ENCODE results near the gene ACD.

Gene ACD

GRCh38 chr16:67661886-67662652 lies 2.0 kb upstream of the ACD start:
- DNase-seq (ENCODE audit: low read depth) = no peak

- DNase-seq (ENCODE audit: low read depth) = no peak
These were observed 1.2 kb upstream of the ACD start for GRCh38 chr16:67661101-67661761.

- peak; percentile 91 for DNase-seq (ENCODE audit: low read depth)
These were observed 536 bp upstream of the ACD start, which contains the start of gene PARD6A for GRCh38 chr16:67660564-67661028. TSS of gene PARD6A (plus strand) at chr16:67660960. CDS start at chr16:67661039, 79 bp downstream.

- no peak for DNase-seq (ENCODE audit: low read depth)
These were observed 998 bp downstream of the ACD start for GRCh38 chr16:67658849-67659674.

DNA sequence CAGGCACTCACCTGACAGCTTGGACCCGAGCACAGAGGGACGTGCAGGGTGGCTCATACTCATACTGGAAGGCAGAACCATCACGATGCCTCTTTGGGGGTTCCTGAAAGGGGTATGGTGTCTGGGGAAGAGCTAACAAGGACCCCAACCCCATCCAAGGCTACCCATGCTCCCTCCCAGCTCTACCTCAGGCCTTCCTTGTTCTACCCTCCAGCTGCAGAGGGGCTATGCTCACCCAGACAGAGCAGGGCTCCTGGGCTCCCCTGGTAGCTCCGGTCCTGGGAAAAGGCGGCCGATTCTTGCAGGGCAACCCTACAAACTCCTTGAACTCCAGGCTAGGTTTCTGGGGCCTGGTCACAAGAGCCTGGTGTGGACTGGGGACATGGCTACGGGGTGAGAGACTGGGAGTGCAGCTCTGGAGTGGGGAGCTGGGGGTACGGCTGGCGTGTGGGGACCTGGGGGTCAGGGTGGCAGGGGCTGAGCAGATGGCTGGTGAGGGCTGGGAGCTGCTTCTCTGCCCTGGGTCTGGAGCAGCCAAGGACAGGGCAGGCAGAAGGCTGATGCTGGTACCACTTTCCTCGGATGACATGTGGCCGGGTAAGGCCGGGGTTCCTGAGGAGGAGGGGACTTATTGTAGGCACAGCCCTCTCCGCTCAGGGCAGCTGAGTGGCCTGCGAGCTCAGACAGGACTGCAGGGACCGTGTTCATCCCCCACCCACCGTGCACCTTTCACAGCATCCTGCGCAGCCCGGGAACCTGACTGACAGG lies 2.1 kb downstream of the ACD start:
- DNase-seq (ENCODE audit: low read depth) = no peak

- no peak for DNase-seq (ENCODE audit: low read depth)
These were observed 2.9 kb downstream of the ACD start for GRCh38 chr16:67657017-67657608.

DNA sequence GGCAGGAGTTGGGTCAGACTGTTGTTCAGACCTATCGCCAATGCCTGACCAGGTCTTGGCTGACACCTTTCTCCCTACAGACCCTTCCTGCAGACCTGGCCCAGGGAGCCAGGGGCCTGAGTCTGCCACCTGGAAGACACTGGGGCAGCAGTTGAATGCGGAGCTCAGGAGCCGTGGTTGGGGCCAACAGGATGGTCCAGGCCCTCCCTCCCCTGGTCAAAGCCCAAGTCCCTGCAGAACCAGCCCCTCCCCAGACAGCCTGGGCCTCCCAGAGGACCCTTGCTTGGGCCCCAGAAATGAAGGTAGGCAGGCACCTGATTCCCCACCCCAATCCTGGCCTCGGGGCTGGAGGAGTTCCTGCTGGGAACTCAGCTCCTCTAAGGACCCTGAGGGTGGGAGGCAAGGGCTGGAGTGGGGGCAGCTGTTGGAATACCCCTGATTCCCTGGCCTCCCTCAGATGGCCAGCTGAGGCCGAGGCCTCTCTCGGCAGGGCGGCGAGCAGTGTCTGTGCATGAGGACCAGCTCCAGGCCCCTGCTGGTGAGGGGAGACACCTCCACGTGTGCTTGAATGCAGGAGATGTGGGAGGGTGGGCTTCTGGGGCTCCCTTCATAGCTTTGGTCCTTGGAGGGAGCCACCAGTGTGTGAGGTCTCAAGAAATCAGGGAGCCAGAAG lies 3.6 kb downstream of the ACD start:
- no peak for DNase-seq (ENCODE audit: low read depth)

- DNase-seq (ENCODE audit: low read depth) = no peak
These were observed 4.7 kb downstream of the ACD start for GRCh38 chr16:67655363-67655762.

GRCh38 chr16:67654403-67654911 lies 5.6 kb downstream of the ACD start:
- DNase-seq (ENCODE audit: low read depth) = no peak

- DNase-seq (ENCODE audit: low read depth) = no peak
These were observed 6.2 kb downstream of the ACD start for GRCh38 chr16:67653789-67654402.

DNA sequence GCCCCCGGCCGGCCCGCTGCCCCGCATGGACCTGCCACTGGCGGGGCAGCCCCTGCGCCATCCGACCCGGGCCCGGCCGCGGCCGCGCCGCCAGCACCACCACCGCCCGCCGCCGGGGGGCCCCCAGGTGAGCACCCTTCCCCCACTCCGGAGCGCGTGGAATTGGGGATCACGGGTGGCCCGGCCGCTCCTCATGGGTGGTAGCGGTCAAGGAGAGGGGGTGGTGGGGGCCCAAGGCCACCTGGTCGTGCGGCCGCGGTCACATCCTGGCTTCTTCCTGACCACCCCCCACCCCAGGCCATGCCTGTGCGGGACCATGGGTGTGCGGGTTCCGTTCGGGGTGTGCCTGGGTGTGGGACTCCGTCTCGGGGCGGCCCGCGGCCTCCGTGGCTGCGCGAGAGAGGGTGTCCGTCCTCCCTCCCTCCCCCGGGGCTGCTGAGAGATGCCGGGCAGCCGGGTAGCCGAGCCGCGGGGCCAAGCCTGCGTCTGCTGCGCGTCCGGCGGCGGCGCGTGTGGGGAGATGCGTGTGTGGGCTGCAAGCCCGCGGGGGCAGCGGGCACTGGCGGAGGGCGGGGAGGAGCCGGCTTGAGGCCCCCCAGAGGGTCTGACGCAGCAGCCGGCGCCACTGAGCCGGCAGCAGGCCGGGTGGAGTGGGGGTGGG lies 6.8 kb downstream of the ACD start:
- no peak for DNase-seq (ENCODE audit: low read depth)

- DNase-seq (ENCODE audit: low read depth) = no peak
These were observed 7.4 kb downstream of the ACD start for GRCh38 chr16:67652578-67653127.

DNA sequence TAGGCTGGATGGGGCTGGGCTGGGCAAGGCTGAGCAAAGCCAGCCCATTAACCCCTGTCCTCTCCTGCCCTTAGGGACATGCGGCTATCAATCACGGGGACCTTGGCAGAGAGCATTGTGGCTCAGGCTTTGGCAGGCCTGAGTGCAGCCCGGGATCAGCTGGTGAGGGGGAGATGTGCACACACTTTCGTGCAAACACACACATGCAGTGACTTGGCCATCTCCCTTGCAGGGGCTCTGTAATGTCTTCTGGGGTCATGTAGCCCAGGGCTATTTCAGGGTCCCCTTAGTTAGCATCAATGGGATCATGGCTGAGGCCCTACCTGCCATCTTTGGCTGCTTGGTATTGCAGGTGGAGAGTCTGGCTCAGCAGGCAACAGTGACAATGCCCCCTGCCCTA lies 8.2 kb downstream of the ACD start:
- no peak for DNase-seq (ENCODE audit: low read depth)

GRCh38 chr16:67651039-67651438 lies 9.0 kb downstream of the ACD start:
- no peak for DNase-seq (ENCODE audit: low read depth)

DNA sequence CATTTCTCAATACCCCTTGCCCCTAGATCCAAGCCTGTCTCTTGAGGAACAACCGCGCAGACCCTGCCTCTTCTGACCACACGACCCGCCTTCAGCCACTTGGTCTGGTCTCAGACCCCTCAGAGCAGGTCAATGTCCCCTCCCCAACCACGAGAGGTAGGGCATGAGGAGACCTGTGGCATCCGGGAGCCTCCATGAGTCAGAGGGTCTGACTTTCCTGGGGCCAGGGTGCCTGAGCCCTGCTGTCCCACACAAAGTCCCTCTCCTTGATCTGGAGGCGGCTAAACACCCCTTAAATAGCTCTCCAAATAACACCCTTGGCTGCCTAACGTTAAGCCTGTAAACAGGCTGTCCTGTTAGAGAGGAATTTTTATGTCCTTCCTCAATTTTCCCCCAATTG lies 10.0 kb downstream of the ACD start:
- no peak for DNase-seq (ENCODE audit: low read depth)

DNA sequence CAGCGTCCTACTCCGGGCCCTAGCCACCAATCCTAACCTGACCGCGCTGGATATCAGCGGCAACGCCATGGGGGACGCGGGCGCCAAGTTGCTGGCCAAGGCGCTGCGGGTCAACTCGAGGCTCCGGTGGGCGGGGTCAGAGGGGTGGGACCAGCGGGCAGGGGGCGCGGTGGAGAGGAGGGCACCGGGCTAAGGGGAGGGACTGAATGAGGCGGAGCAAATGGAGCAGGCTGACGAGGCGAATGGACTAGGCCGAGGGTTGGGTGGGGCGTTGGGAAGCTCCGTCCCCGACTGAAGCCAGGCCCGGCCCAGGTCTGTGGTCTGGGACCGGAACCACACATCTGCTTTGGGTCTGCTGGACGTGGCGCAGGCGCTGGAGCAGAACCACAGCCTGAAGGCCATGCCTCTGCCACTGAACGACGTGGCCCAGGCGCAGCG lies 10.5 kb downstream of the ACD start:
- DNase-seq (ENCODE audit: low read depth) = no peak

GRCh38 chr16:67648764-67649407 lies 11.2 kb downstream of the ACD start:
- no peak for DNase-seq (ENCODE audit: low read depth)

DNA sequence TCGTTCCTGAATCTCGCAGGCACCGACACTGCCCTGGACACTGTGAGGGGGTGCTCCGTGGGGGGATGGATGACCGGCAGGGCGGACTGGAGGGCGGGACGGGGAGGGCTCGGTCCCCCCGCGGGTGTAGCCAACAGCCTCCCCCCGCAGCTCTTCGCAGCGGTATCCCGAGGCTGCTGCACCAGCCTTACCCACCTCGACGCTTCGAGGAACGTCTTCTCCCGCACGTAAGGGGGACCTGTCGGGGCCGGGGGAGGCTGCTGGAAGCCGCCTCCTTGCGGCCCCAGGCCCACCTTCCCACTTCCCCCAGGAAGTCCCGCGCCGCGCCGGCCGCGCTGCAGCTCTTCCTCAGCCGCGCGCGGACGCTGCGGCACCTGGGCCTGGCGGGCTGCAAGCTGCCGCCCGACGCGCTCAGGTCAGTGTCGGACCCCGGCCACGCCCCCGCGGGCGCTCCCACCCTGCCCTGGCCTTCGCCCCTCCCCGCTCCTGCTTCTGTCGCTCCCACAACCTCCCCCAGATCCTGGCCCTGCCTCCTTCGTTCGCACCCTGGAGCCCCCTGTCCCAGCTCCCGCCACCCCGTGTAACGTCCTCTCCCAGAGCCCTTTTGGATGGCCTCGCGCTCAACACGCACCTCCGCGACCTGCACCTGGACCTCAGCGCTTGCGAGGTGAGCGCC lies 11.8 kb downstream of the ACD start:
- no peak for DNase-seq (ENCODE audit: low read depth)

Measured in stimulated activated CD8-positive, alpha-beta memory T cell treated with anti-CD3 and anti-CD28 coated beads, Interleukin-4, amount 100 ng/mL, for 24 hours (primary cell).